GM12872 (cell line): ENCODE measurements around the gene HDAC4.

Experiments used
- CTCF ChIP-seq: IDR thresholded peaks from 3 replicates; pipeline ENCODE4 v1.5.1; 2011; ENCODE audit warnings: low read depth, mild to moderate bottlenecking, low read length, moderate library complexity; ENCODE audit not compliant: insufficient read depth

HDAC4 gene

GRCh38 chr2:239199041-239199768 is 201.6 kb downstream of the HDAC4 start:
- TF ChIP-seq CTCF = no peak

GRCh38 chr2:239198221-239198620 is 202.6 kb downstream of the HDAC4 start:
- no peak for TF ChIP-seq CTCF

- no peak for TF ChIP-seq CTCF
Measured at GRCh38 chr2:239197146-239197545, 203.7 kb downstream of the HDAC4 start.

- TF ChIP-seq CTCF = no peak
Measured at GRCh38 chr2:239196474-239197021, 204.3 kb downstream of the HDAC4 start.

GRCh38 chr2:239195992-239196391 is 204.8 kb downstream of the HDAC4 start:
- TF ChIP-seq CTCF = no peak

- no peak for TF ChIP-seq CTCF
Measured at GRCh38 chr2:239195318-239195871, 205.4 kb downstream of the HDAC4 start.

GRCh38 chr2:239194731-239195317 is 206.0 kb downstream of the HDAC4 start:
- TF ChIP-seq CTCF = no peak
